ENCODE data around the gene LRRC75A.

The LRRC75A gene

GRCh38 chr17:16463358-16464302, 28.4 kb downstream of the LRRC75A start:
- in situ Hi-C loops (cut with HindIII; ENCODE audit: low sequenced_read_pairs): no loop called here
- H3K4me3 ChIP-seq (ENCODE audit: low read depth, low read length): no peak overlapping the region
- TF ChIP-seq CTCF (IDR thresholded peaks at IDR 0.05; ENCODE audit: low read depth, low read length, missing control alignments): peak; percentile 25
- DNase-seq (ENCODE audit: low read depth): no peak

DNA sequence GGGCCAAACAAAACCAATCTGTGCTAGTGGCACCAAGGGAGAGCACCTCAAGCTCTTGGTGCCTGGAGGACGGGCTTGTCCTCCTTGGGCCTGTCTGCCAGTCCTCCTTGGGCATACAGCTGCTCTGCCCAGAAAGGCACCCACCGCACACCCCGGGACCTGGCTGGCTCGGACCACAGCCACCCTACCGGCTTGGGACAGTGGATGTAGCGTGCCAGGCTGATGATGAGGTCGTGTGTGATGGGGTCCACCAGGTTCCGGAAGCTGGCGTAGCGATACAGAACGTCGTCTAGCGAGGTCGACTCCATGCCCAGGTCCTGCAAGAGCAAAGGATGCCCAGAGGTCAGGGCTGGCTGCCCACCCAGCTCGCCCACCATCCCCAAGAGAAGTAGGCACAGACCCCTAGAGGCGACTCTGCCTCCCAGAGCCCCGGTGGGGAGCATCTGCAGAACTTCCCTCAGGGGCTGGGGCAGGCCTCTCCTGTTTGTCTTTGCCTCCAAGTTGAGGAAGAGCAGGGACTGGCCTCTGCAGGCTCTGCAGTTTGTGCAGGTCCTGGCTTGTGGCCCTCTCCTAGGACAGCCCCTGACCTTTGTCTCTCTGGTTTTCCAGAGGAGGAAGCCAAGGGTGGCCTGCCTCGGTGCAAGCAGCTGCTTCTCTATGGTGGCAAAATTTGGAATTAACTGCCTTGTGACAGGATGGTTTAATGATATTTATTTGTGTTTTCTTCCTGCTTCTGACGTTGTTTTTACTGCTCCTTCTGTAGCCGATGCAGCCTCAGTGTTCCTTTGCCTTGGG, 29.7 kb downstream of the LRRC75A start:
- DNase-seq (ENCODE audit: low read depth): no peak
- TF ChIP-seq CTCF (IDR thresholded peaks at IDR 0.05; ENCODE audit: low read depth, low read length, missing control alignments): no peak
- H3K4me3 ChIP-seq (ENCODE audit: low read depth, low read length): no peak overlapping the region
- in situ Hi-C loops (cut with HindIII; ENCODE audit: low sequenced_read_pairs): no loop called here

- DNase-seq (ENCODE audit: low read depth): no peak
- TF ChIP-seq CTCF (IDR thresholded peaks at IDR 0.05; ENCODE audit: low read depth, low read length, missing control alignments): no peak
- in situ Hi-C loops (cut with HindIII; ENCODE audit: low sequenced_read_pairs): no loop called here
- H3K4me3 ChIP-seq (ENCODE audit: low read depth, low read length): no peak overlapping the region
Measured at GRCh38 chr17:16461606-16461866, 30.5 kb downstream of the LRRC75A start.

DNA sequence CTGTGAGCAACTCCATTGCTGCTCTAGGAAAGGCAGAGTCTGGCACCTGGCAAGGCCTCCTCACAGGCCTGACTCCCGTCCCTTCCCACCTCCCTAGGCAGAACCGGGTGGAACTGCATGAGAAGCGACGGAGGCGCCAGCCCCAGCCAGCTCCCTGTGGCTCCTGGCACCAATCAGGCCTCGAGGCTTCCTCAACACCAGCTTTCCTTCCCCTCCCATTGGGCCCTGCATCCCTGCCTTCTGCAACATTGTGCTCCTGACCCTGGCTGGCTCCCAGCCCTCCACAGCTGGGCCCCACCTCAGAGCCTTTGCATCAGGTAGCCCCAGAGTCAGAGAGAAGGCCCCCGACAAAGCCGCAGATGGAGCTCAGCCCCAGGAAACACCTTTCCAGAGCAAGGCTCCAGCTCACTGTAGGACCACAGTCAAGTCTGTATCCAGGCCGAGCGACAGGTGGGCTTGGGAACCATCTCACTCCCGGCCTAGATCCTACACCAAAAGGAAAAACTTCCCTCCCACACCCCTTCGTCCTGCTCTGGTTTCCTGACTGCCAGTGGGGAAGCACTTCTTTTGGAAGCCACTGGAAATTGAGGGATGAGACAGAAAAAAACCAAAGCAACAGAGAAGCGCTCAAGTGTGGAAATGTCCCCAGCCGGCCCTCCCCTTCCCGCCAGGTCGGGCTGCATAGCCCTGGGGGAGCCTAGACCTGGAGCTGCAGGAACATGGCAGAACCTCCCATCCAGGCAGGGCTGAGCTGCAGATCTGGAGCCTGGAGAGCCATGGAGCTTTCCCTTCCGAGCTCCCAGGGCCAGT, 31.0 kb downstream of the LRRC75A start:
- DNase-seq (ENCODE audit: low read depth): no peak
- in situ Hi-C loops (cut with HindIII; ENCODE audit: low sequenced_read_pairs): no loop called here
- no peak for TF ChIP-seq CTCF (IDR thresholded peaks at IDR 0.05; ENCODE audit: low read depth, low read length, missing control alignments)
- no peak overlapping the region for H3K4me3 ChIP-seq (ENCODE audit: low read depth, low read length)

- TF ChIP-seq CTCF (IDR thresholded peaks at IDR 0.05; ENCODE audit: low read depth, low read length, missing control alignments): no peak
Measured at GRCh38 chr17:16459855-16460550, 32.0 kb downstream of the LRRC75A start.

GRCh38 chr17:16459271-16459670, 32.7 kb downstream of the LRRC75A start:
- TF ChIP-seq CTCF (IDR thresholded peaks at IDR 0.05; ENCODE audit: low read depth, low read length, missing control alignments): no peak
- DNase-seq (ENCODE audit: low read depth): no peak
- in situ Hi-C loops (cut with HindIII; ENCODE audit: low sequenced_read_pairs): no loop called here
- H3K4me3 ChIP-seq (ENCODE audit: low read depth, low read length): no peak overlapping the region

More at GRCh38 chr17:16459855-16460550, 32.0 kb downstream of the LRRC75A start:
- in situ Hi-C loops (cut with HindIII; ENCODE audit: low sequenced_read_pairs): no loop called here
- no peak overlapping the region for H3K4me3 ChIP-seq (ENCODE audit: low read depth, low read length)
- DNase-seq (ENCODE audit: low read depth): no peak
